Stimulated activated CD4-positive, alpha-beta T cell treated with anti-CD3 and anti-CD28 coated beads, Interleukin-2, amount 100 ng/mL, for 4 hours (primary cell): ENCODE data around the gene ADK.

Experiments used
- DNase-seq: peaks from one replicate; pipeline ENCODE4 v3.0.0-alpha.2; 2020; ENCODE audit warnings: low read depth

ADK gene

DNA sequence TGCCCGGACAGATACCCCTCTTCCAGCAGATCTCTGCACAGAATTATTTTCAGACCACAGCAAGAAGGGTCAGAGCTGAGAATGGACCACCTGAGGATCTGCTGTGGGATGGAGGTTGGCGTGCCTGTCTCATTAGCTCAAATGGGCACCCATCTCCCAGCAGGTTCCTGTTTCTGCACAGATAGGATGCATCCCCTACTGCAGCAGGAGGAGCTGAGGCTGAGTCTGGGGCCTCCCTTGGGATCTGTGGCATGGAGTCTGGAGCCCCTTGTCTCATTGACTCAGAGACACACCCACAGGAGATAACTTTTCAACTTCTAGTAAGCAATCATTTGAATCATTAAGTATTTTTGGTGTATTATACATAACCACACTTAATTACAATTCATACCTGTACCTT, 212.7 kb downstream of the ADK start:
- DNase-seq: no peak

GRCh38 chr10:74365109-74365508, 214.1 kb downstream of the ADK start:
- no peak for DNase-seq

DNA sequence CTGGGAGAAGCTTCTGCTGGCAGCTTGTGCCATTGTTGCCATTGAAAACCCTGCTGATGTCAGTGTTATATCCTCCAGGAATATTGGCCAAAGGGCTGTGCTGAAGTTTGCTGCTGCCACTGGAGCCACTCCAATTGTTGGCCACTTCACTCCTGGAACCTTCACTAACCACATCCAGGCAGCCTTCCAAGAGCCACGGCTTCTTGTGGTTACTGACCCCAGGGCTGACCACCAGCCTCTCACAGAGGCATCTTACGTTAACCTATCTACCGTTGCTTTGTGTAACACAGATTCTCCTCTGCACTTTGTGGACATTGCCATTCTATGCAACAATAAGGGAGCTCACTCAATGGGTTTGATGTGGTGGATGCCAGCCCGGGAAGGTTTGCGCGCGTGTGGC, 220.7 kb downstream of the ADK start:
- DNase-seq: no peak

DNA sequence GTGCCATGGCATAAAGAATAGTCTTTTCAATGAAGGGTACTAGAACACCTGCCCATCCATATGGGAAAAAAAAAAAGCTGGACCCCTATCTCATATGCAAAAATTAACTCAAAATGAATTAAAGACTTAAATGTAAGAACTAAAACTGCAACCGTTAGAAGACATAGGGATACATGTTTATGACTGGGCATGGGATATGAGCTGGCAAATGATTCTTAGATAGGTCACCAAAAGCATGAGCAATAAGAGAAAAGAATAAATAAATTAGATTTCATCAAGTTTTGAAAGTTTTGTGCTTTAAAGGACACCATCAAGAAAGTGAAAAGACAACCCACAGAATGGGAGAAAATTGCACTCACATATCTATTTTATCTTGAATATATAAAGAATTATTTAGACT, 222.0 kb downstream of the ADK start:
- no peak for DNase-seq

DNA sequence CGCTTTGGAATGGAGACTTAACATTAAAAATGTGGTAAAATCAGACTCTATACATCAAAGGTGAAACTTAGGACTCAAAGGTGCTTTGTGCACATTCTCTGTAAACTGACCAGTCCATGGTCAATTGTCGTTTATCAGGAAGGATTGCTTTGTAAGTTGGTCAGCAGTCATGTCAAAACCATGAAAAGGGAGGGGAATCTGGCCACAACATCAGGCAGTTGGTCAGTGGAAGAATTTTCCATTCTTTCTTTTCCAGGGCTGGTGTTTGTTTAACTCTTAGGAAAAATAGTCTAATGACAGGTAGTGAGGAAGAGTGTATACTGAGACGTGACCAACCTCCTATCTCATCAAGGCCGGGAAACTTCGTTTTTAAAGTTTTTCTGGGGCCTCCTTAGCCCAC, 226.5 kb downstream of the ADK start:
- no peak for DNase-seq

GRCh38 chr10:74379474-74379873, 228.5 kb downstream of the ADK start:
- DNase-seq: no peak

GRCh38 chr10:74380795-74381194, 229.8 kb downstream of the ADK start:
- DNase-seq: no peak

DNA sequence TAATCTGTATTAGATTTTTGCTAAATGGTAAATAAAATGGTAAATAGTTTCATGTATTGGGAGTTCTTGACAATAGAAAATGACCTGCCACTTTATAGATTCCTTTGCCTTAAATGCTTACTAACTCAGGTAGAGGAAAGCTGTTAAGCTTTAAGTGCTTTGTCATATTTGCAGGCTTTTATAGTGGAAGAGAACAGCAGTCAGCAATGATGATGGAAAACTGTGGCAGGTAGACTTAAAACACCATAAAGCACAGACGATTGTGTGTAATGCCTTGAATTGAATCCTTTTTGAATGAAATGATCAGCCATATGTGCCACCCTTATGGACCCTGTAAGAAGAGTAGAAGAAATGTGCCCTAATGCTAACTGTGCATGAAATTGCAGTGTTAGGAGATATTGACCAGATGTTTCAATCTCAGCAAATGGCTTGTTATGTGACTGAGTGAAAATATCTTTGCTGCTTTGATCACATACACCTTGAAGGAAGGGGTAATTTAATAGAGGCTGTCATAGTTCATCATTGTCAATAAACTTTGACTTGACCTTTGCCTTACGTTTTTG, 230.4 kb downstream of the ADK start:
- no peak for DNase-seq

DNA sequence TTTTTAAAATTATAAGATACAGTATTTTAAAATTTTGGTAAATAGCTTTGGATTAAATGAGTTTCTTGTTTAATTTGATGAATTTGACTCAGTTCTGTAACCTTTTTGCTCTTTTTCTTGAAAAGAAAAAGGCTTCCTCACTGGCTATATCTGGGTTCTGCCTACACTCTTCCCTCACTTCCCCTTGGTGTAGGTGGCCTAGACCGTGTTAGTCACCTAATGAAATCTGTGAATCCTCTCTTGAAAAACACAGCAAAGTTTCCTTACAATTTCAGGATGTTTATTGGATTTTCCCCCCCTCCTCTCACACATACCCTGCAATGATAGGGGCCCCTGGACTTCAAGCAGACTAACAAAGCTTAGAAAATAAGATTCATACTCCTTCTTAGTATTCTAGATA, 231.6 kb downstream of the ADK start:
- no peak for DNase-seq

- DNase-seq: no peak
Measured at GRCh38 chr10:74383642-74384041, 232.6 kb downstream of the ADK start.

GRCh38 chr10:74384615-74385183, 233.7 kb downstream of the ADK start:
- DNase-seq: no peak

DNA sequence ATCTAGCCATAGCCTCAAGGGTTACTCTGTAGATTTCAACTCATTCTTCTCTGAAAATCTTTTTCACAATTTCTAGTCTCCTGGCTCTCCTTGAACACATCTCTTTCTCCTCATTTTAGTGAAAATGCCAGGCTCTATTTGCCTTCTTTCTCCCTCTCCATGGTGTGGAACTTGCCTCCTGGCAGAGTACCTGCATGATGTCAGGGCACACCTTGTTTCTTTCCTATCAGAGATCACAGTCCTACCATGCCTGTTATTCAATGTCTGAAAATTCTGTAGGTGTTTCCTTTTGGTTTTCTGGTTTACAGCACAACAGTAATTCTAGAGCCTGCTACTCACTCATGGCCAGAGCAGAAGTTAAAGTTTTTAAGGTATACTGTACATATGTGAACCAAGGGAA, 237.8 kb downstream of the ADK start:
- no peak for DNase-seq

DNA sequence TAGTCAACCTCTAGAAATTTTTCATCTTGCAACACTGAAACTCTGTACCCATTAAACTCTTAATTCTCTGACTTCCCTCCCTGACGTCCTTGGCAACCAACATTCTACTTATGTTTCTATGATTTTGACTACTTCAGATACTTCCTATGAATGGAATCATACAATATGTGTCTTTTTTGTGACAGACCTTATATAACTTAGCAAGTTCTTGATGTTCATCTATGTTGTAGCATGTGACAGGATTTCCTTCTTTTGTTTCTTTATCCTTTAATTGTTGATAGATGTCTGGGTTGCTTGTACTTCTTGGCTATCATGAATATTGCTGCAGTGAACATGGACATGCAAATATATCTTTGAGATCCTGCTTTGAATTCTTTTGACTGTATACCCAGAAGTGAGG, 240.8 kb downstream of the ADK start:
- DNase-seq: no peak

DNA sequence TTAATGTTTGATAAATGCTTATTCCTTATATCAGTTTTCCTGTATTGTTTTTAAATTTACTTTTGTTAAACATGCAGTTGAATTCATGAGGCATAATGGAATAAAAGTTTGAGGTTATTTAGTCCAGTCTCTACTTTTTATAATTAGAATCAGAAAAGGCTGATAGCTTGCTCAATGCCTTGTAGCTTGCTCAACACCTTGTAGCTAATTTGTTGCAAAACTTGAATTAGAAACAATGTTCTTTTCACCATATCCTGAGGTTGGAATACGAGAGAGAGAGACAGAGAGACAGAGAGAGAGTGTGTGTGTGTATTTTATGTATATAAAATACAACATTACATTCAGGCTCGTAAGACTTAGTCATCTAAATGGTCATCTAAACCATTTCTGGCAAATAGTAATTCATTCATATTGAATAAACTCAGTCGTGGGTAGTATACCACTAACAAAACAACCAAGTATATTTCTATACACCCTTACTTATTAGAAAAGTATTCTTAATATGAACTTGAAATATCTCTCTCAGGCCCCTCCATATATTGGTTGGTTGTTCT, 243.5 kb downstream of the ADK start:
- no peak for DNase-seq

DNA sequence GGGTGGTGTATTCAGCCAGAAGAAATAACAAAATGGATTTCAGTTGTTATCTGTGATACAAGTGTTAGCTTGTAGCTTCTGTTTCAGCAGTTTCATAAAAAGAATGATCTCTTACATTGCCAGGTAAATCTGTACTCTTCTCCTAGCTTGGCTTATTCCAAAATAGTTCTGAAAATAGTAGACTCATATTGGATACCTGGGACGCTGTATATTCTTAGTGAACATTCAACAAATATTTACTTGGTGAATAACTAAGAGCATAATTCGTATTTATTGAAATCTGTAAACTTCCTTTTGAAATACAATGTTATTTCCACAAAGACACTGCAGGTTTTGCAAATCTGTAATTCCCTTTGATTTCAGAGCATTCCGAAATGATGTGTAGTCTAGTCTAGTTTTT, 249.2 kb downstream of the ADK start:
- no peak for DNase-seq

DNA sequence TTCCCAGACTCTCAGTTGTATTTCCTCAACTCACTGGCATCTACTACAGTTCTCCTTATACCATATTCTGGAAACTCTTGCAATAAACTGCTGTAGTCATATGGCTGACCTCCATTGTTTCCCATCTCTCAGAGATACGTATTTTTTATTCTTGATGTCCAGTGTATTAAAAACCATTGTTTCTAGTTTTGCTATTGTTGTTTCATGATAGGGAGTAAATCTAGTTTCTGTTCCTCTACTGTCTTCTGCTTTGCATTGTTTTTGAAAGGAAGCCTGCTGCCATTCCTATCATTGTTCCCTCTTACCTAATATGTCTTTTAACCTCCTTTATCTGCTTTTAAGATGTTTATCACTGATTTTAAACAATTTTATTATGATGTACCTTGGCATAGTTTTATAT, 255.0 kb downstream of the ADK start:
- no peak for DNase-seq

- no peak for DNase-seq
Measured at GRCh38 chr10:74415146-74415839, 264.3 kb downstream of the ADK start.

GRCh38 chr10:74417397-74417796, 266.4 kb downstream of the ADK start:
- DNase-seq: no peak

DNA sequence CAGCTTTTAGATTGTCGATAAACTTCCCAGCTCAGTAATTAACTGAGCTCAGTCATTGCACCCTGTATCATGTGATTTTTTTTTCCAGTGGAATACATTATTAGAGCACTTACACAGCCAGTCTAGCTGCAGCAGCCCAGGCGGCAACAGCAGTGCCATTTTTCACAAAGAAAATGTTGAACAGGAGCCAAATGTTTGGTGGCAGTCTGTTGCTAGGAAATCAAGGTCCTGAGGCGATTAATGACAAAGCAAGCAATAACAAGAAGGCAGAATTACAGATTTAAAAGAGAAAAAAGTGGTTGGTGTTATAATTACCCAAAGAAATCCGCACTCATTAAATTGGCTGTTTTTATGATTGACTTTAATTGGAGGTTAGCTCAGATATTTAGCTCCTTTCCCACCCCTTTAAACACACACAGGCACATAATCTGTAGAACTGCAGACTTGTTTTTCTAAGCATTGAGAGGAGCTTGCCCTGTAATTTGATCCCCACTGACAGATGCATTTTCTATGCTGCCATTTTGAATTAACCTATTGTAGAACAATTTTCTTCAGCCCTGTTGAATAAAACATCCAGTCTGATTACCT, 267.4 kb downstream of the ADK start:
- no peak for DNase-seq

DNA sequence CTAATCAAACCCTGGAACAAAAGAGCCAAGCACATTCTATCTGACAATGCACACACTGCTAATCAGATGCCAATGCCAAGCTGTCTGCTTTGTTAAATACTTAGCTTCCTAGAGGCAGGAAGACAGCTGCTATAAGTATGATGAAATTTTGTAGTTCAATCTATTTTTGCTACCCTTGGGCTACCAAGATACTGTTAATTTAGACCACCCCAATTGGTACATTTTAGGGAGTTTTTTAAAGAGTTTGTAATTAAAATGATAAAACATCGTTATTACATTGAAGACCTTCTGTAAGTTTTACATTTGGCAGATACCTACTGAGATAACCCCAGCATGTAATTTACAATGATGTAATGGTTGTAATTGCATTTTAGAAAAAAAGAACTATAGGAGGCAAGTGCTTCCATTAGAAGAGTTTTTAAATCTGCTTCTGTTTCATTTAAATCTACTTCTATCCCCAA, 268.5 kb downstream of the ADK start:
- DNase-seq: no peak

- DNase-seq: peak; percentile 5
Measured at GRCh38 chr10:74419958-74420375, 268.9 kb downstream of the ADK start.

- DNase-seq: no peak
Measured at GRCh38 chr10:74424565-74424964, 273.5 kb downstream of the ADK start.

GRCh38 chr10:74425456-74426001, 274.5 kb downstream of the ADK start:
- DNase-seq: no peak
